GM19023 (cell line): ENCODE data around the gene LIN7C.

Source experiments
- ATAC-seq: cut with Tn5 transposase; IDR thresholded peaks from one replicate; pipeline ENCODE4 v1.9.1; 2021; ENCODE audit warnings: mild to moderate bottlenecking, moderate library complexity; ENCODE audit not compliant: unreplicated experiment

The LIN7C gene

GRCh38 chr11:27512238-27512637 is 5.7 kb upstream of the LIN7C start:
- no peak for ATAC-seq

DNA sequence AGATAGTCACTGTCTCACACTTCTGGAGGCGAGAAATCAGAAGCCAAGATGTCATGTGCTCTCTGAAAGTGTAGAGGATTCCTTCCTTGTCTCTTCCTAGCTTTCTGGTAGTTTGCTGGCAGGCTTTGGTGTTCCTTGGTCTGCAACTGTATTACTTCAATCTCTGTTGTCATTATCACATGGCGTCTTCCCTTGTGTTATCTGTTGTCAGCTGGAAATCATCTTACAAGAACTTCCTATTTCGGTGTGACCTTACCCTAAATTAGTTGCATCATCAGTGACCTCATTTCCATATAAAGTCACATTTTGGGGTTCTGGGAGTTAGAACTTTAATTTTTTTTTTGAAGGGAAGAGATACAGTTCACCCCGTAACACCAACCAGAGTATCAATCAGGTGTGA is 3.3 kb upstream of the LIN7C start:
- ATAC-seq, result no peak

DNA sequence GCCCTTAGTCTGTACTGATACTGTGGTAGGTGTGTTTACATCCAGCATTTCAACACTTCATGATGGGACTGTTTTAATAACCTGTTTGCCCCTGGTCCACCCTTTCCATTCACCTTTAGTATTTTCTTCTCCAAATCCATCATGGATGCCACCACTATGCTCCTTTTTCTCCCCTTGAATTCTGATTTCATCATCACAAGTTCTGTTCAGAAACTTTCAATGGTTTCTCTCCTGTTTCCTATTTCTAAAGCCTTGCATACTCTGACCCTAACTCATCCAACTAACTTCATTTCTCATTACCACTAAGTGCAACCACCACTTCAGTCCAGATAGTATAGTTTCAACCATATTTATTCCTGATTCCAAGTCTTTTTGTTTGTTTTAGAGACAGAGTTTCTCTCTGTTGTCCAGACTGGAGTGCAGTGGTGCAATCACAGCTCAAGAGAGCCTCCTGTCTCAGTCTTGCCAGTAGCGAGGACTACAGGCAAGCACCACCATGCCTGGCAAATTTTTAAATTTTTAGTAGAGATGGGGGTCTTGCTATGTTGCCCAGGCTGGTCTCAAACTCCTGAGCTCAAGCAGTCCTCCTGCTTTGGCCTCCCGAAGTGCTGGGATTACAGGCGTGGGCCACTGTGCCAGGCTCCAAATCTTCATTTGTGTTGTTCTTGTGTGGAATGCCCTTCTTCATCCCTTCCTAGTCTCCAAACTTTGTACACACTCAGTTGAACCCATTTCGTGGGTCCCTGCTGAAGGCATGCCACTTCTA is 1.2 kb upstream of the LIN7C start:
- ATAC-seq, result no peak

GRCh38 chr11:27505781-27506180 is 788 bp downstream of the LIN7C start:
- ATAC-seq, result peak; percentile 2

DNA sequence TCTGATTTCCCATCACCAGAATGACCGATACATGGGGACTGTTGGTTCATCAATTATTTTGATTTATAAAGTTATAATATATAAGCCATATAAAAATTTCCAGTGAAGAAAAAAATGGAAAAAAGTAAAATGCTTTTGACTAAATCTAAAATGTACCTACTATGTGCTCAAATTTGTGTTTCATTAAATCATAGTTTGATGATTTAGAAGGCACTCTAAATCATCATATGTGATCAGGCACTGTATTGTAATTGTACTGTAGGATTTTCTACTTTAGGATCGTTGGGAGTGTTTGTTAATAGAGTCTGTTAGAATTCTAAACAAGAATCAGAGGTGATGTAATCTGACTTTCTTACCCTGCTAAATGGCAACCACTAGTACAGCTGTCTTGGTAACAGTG is 2.4 kb downstream of the LIN7C start:
- no peak for ATAC-seq

DNA sequence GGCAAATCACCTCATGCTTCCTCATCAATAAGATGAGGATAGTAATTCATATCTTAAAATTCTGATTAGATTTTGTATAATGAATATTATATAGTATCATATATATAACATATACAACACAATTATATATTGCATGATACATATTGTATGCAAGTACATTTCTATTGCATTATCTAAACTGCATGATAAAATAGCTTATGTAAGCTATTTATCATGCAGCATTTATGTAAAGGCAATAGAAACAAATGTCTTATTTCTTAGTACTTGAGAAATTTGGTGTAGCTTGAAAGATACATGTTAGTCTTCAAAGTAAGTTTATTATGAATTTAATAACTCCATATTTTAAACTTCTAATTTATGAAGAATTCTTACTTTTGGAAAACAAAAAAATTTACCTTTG is 5.5 kb downstream of the LIN7C start:
- no peak for ATAC-seq

DNA sequence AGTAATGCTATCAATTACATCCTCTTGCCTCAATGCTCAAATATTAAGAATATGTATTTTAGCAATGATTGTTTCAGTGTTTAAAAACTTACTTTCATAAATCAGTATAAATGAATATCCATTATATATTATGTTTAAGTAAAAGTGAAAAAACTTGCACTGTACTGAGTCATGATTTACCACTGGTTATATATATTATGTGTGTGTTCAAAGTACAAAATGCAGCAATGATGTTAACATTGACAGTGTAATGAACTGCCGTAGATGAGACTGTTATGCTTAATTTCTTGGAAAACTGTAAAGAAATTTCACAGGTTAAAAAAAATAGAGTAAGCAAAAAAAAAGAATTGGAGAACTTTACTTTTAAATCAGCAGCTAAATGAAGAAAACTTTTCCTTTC is 8.7 kb downstream of the LIN7C start:
- no peak for ATAC-seq

DNA sequence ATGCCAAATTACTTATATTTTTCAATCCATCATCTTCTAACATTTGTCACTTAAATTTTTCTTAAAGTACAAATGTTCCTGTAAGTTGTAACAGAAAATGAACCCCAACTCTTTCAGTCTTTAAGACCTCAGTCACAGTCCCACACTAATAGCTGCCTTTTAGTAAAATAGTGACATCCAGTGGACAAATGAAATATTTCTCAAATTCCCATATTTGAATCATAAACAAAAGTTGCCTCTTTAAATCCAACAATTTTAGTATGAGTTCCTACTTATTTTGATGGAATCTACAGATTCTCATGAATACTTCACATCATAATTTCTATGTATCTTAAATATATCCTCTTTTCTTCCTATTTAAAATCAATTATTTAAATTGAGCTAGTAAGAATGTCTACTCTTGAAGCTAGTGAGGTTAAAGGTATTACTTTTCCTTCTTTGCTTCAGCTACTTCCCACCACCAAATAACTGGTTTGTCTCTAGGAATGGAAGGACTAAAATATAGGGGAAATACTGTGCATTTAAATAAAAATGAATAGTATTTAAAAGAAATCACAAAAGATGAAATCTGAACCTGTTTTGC is 9.2 kb downstream of the LIN7C start:
- ATAC-seq, result no peak

DNA sequence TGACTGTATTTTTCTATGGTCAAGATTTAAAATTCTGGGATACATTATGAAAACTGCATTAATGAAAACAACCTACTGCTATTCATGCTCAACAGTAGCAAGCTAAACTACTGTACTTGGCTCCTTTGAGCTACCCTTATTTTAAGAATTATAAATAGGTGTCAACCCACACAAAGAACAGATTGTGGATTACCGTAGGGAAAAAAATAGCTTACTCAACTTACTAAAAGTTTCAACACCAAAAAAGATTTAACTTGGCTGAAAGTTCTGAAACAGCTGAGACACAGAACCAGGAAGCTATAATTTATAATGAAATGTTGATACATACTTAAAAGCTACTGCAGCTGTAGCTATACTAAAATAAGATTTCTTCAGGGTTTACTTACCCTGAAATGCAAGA is 10.1 kb downstream of the LIN7C start:
- no peak for ATAC-seq

DNA sequence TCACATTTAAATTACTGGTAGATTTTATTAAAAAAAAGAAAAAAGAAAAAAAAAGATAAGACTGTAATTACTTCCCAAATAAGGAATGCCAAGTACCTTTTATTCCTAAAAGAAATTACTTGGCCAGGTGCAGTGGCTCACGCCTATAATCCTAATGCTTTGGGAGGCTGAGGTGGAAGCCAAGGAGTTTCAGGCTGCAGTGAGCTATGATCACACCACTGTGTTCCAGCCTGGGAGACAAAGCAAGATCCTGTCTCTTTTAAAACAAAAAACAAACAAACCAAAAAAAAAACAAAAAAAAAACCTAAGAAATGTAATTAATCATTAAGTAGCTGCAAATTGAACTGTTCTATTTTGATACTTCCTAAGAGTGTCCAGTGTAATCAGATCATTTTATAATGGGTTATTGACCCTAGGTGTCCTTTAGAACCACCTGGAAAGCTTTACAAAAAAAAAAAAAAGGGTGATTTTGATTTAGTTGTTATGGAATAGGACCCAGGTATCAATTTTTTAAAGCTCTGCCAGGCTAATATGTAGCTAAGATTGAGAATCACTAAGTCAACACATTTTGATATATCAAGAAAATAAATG is 10.8 kb downstream of the LIN7C start:
- ATAC-seq, result no peak

GRCh38 chr11:27489092-27489491 is 17.5 kb downstream of the LIN7C start:
- no peak for ATAC-seq

DNA sequence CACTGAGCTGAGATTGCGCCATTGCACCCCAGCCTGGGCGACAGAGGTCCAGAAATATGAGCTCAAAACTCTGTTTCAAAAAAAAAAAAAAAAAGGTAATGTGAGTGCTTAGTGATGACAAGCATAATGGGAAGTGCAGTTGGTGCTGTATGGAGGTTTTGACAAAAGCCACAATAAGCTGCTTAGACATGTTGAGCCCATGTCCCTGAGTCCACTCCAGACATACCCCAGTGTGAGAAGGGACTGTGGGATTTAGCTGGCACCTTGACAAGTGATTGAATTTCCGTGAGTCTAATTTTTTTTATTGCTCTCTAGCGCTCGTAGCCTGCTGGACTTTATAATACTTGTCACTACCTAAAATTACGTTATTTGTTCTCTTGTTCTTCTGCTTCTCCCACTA is 18.9 kb downstream of the LIN7C start:
- no peak for ATAC-seq

GRCh38 chr11:27485930-27486773 is 20.4 kb downstream of the LIN7C start:
- no peak for ATAC-seq

- no peak for ATAC-seq
These were observed 23.8 kb downstream of the LIN7C start for GRCh38 chr11:27482793-27483192.

DNA sequence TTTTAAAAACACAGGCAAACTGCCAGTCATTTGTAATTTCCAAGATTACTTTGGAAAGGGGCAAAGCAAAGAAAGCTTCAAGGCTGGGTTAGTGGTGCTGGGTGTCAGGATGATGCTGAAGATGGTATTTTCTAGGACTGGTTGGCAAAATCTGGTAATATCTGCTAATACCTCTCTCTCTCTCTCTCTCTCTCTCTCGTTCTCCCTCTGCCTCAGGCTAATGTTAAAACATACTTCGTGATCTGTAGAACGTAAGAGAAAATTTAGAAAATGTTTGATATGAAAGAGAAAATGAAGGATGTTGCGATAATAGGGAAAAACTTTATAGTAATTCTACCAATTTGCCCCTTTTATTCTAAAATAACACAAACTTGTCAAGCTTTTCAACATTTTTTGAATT is 24.6 kb downstream of the LIN7C start:
- ATAC-seq, result no peak

- no peak for ATAC-seq
These were observed 28.7 kb downstream of the LIN7C start for GRCh38 chr11:27477831-27478230.

GRCh38 chr11:27477243-27477642 is 29.3 kb downstream of the LIN7C start:
- ATAC-seq, result no peak

DNA sequence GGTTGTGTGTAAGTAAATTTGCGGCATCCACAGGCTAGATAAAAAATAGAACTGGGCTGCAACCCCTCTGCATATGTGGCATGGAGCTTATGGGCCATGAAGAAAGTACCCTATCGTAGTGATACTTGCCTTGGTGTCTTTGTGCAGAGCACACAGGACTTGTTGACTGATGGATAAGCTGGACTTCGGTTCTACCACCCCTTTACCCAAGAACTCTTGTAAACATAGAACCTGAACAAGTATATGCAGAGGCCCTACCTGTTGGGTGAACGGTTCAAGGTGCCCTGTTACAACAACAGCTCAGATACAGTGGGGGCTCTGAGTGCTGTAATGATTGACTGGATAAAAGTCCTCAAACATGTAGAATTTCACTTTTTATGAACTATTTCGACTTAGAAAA is 30.9 kb downstream of the LIN7C start:
- ATAC-seq, result no peak

GRCh38 chr11:27473017-27473406 is 33.6 kb downstream of the LIN7C start:
- ATAC-seq, result no peak

DNA sequence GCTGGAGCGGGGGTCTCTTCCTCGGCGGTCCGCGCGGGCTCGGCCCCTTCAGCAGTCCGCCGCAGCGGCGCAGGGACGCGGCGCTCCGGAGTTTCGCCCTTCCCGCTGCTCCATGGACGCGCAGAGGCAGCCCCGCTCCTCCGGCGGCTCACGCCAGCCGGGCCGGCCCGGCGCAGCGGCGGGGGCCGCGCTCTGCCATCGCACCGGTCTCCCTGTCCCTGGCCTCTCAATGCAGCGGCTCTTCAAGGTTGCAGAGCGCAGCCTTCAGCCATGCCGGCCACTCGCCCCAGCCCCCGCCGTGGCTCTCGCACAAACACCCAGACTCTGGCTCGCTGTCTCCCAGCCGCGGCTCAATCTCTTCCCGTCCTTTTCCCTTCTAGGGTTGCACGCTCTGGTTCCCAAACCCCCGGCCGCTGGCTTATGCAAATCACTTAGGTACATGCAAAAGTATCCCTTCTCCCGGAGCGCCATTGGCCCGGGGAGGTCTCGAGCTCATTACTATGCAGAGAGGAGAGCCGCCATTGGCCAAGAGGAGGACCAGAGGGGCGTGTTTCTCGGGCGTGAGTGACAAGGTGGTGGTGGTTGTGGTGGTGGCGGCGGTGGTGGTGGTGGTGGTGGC is 34.1 kb downstream of the LIN7C start, which contains the start of gene LGR4:
LGR4 (minus strand) TSS at position 393 of the 619 bp plus-strand sequence. CDS start 488 bp downstream, outside the sequence.
- peak; percentile 87 for ATAC-seq
